Measurements from ENCODE around the gene YKT6.
A peak's percentile ranks its signal among the peaks of the same experiment; 100 is the strongest.
"Not testable (repeated sequence)": the region's sequence is repeated elsewhere in the genome, so short reads cannot be mapped to it uniquely, and the experiment has no call there.

The YKT6 gene

DNA sequence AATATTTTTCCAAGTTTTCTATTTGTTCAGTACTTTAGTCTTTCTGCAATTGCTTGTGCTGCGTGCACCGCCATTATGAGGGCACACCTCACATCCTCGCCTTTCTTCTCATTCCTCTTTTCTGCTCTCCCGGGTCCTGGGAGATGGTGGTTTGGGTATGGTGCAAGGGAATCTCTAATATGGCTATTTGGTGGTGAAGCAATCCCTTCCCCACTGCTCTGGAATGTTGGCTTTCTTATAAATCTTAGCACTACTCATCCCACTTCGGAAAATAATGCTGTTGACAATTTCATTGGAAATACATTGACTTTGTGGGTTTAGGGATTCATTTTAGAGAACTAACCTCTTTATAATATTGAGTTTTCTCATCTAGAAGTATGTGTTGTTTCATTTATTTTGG is 9.6 kb upstream of the YKT6 start:
- peaks cover 6% of the 10 kb centered on the region for H3K36me3 Mint-ChIP-seq (ENCODE audit: insufficient read depth)
- no peak overlapping the region for H3K27ac Mint-ChIP-seq
- no peak for DNase-seq
- H3K4me1 Mint-ChIP-seq (ENCODE audit: low read depth in 2 of 2) = no peaks in the 10 kb centered on the region
- H3K4me3 Mint-ChIP-seq = no peak overlapping the region
- no peaks in the 10 kb centered on the region for H3K9me3 Mint-ChIP-seq
- ATAC-seq (replicated peaks) = no peak
- peaks cover 31 to 58% of the 10 kb centered on the region in 2 donors for H3K27me3 Mint-ChIP-seq

GRCh38 chr7:44193011-44193802 is 7.6 kb upstream of the YKT6 start:
- peaks cover 6% of the 10 kb centered on the region for H3K36me3 Mint-ChIP-seq (ENCODE audit: insufficient read depth)
- peaks cover 41 to 66% of the 10 kb centered on the region in 2 donors for H3K27me3 Mint-ChIP-seq
- H3K9me3 Mint-ChIP-seq = no peaks in the 10 kb centered on the region
- no peaks in the 10 kb centered on the region for H3K4me1 Mint-ChIP-seq (ENCODE audit: low read depth in 2 of 2)
- no peak overlapping the region for H3K4me3 Mint-ChIP-seq
- ATAC-seq (replicated peaks) (no peak), DNase-seq (no peak)
- H3K27ac Mint-ChIP-seq = no peak overlapping the region

DNA sequence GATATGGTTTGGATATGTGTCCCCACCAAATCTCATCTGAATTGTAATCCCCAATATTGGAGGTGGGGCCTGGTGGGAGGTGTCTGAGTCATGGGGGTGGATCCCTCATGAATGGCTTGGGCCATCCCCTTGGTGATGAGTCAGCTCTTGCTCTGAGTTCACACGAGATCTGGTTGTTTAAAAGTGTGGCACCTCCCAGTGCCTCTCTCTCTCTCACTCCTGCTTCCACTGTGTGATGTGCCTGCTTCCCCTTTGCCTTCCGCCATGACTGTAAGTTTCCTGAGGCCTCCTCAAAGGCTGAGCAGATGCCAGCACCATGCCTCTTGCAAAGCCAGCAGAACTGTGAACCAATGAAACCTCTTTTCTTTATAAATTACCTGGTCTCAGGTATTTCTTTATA is 6.7 kb upstream of the YKT6 start:
- DNase-seq = no peak

GRCh38 chr7:44194562-44195145 is 6.1 kb upstream of the YKT6 start:
- H3K4me3 Mint-ChIP-seq = no peak overlapping the region
- no peak overlapping the region for H3K27ac Mint-ChIP-seq
- H3K36me3 Mint-ChIP-seq (ENCODE audit: insufficient read depth) = peaks cover 3% of the 10 kb centered on the region
- no peak for DNase-seq
- H3K27me3 Mint-ChIP-seq = peaks cover 41 to 61% of the 10 kb centered on the region in 2 donors
- no peaks in the 10 kb centered on the region for H3K4me1 Mint-ChIP-seq (ENCODE audit: low read depth in 2 of 2)
- no peak for ATAC-seq (replicated peaks)
- no peaks in the 10 kb centered on the region for H3K9me3 Mint-ChIP-seq

More for the DNA sequence above, 6.7 kb upstream of the YKT6 start:
- Mint-ChIP-seq H3K36me3 (ENCODE audit: insufficient read depth) (peaks cover 4% of the 10 kb centered on the region), H3K4me3 (no peak overlapping the region), H3K27ac (no peak overlapping the region), H3K4me1 (ENCODE audit: low read depth in 2 of 2) (no peaks in the 10 kb centered on the region), H3K27me3 (peaks cover 41 to 61% of the 10 kb centered on the region in 2 donors), H3K9me3 (no peaks in the 10 kb centered on the region)
- no peak for ATAC-seq (replicated peaks)

DNA sequence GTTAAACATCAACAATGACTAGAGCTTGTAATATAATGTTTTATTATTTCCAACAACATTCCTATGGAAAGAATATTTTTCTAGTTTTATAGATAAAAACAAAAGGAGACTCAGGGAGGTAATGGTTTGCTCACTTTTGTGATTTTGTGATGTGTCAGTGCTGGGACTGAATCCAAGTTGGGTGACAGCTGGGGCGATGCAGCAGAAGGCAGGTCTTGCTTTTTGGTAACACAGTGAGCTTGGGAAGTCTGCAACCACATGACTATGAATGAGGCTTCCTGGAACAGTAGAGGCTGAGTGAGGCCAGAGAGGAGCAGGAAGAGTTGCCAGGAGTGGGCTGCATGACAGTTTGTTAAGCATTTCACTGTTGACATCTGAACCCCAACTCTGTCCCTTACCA is 4.9 kb upstream of the YKT6 start:
- no peaks in the 10 kb centered on the region for H3K4me1 Mint-ChIP-seq (ENCODE audit: low read depth in 2 of 2)
- H3K9me3 Mint-ChIP-seq = no peaks in the 10 kb centered on the region
- no peak for DNase-seq
- H3K27ac Mint-ChIP-seq = no peak overlapping the region
- H3K36me3 Mint-ChIP-seq (ENCODE audit: insufficient read depth) = peaks cover 3% of the 10 kb centered on the region
- H3K4me3 Mint-ChIP-seq = no peak overlapping the region
- ATAC-seq (replicated peaks) = no peak
- H3K27me3 Mint-ChIP-seq = peaks cover 38 to 50% of the 10 kb centered on the region in 2 donors

- ATAC-seq (replicated peaks) = no peak
- Mint-ChIP-seq H3K27me3 (peaks cover 33 to 44% of the 10 kb centered on the region in 2 donors), H3K4me3 (no peak overlapping the region), H3K9me3 (no peaks in the 10 kb centered on the region), H3K27ac (no peak overlapping the region), H3K4me1 (ENCODE audit: low read depth in 2 of 2) (peaks cover 1 to 2% of the 10 kb centered on the region in 2 donors), H3K36me3 (ENCODE audit: insufficient read depth) (peaks cover 3% of the 10 kb centered on the region)
- DNase-seq = peak in 1 of 3 experiments; percentile 14
These were observed 4.3 kb upstream of the YKT6 start for GRCh38 chr7:44196450-44196872.

- H3K4me1 Mint-ChIP-seq (ENCODE audit: low read depth in 2 of 2) = peaks cover 7 to 9% of the 10 kb centered on the region in 2 donors
- peaks cover 28 to 35% of the 10 kb centered on the region in 2 donors for H3K27me3 Mint-ChIP-seq
- no peak overlapping the region for H3K4me3 Mint-ChIP-seq
- H3K27ac Mint-ChIP-seq = no peak overlapping the region
- peaks cover 3% of the 10 kb centered on the region for H3K36me3 Mint-ChIP-seq (ENCODE audit: insufficient read depth)
- DNase-seq = no peak
- ATAC-seq (replicated peaks) = no peak
- H3K9me3 Mint-ChIP-seq = no peaks in the 10 kb centered on the region
These were observed 3.3 kb upstream of the YKT6 start for GRCh38 chr7:44197474-44197873.

- not testable (repeated sequence) for H3K9me3 Mint-ChIP-seq; ATAC-seq (replicated peaks); H3K36me3 Mint-ChIP-seq (ENCODE audit: insufficient read depth); DNase-seq; H3K27ac Mint-ChIP-seq
- Mint-ChIP-seq H3K4me1 (ENCODE audit: low read depth in 2 of 2) (peaks cover 15 to 29% of the 10 kb centered on the region in 2 donors), H3K4me3 (peak overlapping the region; percentile 46 to 85), H3K27me3 (peaks cover 10 to 17% of the 10 kb centered on the region in 2 donors)
These were observed 615 bp upstream of the YKT6 start for GRCh38 chr7:44200163-44200562.

GRCh38 chr7:44201813-44202212 is 1.0 kb downstream of the YKT6 start:
- Mint-ChIP-seq H3K36me3 (ENCODE audit: insufficient read depth) (peaks cover 15% of the 10 kb centered on the region), H3K27ac (peak overlapping the region in 1 of 2 donors; percentile 90), H3K4me1 (ENCODE audit: low read depth in 2 of 2) (peaks cover 17 to 34% of the 10 kb centered on the region in 2 donors), H3K4me3 (peak overlapping the region; percentile 84 to 85), H3K27me3 (peaks cover 10 to 11% of the 10 kb centered on the region in 2 donors), H3K9me3 (no peaks in the 10 kb centered on the region)
- no peak for DNase-seq
- ATAC-seq (replicated peaks) = no peak

DNA sequence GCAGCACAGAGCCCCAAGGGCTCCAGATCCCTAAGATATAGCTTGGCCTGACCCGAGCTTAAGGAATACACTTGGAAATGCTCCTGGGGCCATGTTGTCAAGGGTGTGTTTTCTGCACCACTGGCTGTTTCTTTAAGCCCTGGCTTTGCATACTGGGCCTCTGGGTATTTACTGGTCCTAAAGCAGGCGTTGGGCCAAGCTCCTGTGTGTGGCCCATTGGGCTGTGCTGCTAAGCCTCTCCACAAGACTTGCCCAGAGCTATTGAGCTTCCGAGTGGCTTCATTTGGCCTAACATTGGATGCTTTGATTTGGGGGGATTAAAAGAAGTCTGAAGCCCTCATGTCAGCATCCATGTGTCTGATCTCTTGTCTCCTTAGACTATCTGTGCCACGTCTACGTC is 5.2 kb downstream of the YKT6 start:
- H3K4me1 Mint-ChIP-seq (ENCODE audit: low read depth in 2 of 2) = peaks cover 17 to 34% of the 10 kb centered on the region in 2 donors
- no peak overlapping the region for H3K4me3 Mint-ChIP-seq
- no peaks in the 10 kb centered on the region for H3K9me3 Mint-ChIP-seq
- no peak for ATAC-seq (replicated peaks)
- H3K36me3 Mint-ChIP-seq (ENCODE audit: insufficient read depth) = peaks cover 47% of the 10 kb centered on the region
- no peaks in the 10 kb centered on the region for H3K27me3 Mint-ChIP-seq
- no peak overlapping the region for H3K27ac Mint-ChIP-seq
- DNase-seq = no peak

DNA sequence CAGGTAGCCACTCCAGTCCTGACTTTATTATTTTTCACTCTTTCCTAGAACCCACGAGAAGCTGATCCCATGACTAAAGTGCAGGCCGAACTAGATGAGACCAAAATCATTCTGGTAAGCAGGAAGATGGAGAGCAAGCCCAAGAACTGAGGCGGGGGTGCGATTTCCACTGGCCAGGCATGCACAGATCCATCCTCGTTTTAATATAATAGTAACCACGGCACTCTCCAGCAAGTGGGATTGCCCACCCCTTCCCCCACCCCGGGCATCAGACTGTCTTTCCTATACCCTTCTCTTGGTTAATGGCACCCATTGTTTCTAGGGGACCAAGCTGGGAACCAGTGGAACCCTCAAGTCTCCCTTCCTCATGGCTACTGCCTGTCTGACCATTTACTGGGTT is 7.3 kb downstream of the YKT6 start:
- Mint-ChIP-seq H3K4me3 (no peak overlapping the region), H3K36me3 (ENCODE audit: insufficient read depth) (peaks cover 63% of the 10 kb centered on the region), H3K4me1 (ENCODE audit: low read depth in 2 of 2) (peaks cover 7 to 21% of the 10 kb centered on the region in 2 donors), H3K9me3 (no peaks in the 10 kb centered on the region), H3K27me3 (no peaks in the 10 kb centered on the region), H3K27ac (no peak overlapping the region)
- ATAC-seq (replicated peaks) = no peak
- no peak for DNase-seq

DNA sequence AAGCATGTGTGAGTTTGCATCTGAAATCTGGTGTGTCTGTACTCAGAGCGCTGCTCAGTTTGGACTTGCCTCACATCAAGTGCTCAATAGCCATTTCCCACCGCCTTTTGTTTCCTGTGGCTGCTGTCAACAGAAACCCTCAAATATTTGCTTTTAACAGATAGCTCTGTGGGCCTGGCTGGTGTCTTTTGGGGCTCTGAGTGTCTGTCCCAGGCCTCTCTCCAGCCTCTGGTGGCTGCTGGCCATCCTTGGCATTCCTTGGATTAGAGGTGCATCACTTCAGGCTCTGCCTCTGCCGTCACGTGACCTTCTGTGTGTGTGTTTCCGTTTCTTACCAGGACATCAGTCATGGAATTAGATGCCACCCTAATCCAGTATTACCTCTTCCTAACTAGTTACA is 9.3 kb downstream of the YKT6 start:
- no peak overlapping the region for H3K27ac Mint-ChIP-seq
- no peaks in the 10 kb centered on the region for H3K27me3 Mint-ChIP-seq
- peaks cover 73% of the 10 kb centered on the region for H3K36me3 Mint-ChIP-seq (ENCODE audit: insufficient read depth)
- ATAC-seq (replicated peaks) (no peak), DNase-seq (no peak)
- H3K4me3 Mint-ChIP-seq = no peak overlapping the region
- no peaks in the 10 kb centered on the region for H3K9me3 Mint-ChIP-seq
- peaks cover 2 to 4% of the 10 kb centered on the region in 2 donors for H3K4me1 Mint-ChIP-seq (ENCODE audit: low read depth in 2 of 2)

DNA sequence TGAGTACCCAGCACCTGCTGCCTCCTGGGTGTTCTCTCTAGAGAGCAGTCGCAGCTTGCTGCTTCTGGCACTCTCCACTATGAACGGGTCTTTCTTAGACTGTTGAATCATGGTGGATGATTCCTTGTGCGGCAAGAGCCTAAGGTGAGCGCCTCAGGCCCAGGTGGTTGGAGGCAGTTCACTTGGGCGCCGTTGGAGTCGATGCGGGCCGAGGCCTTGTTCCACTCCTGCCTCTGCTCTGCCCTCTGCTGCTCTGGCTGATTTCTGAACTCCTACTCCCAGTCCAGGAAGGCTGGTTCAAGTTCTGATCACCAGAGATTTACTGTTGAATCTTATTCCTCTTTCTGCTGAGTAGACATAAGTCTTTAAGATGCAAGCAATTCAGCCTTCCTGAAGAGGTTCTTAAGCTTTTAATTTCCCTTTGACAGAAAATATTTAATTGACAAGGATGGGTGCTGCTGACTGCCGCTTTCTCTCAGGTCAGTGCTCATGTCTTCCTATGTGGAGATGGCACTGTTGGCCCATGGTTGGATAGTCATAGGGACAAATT is 10.4 kb downstream of the YKT6 start:
- DNase-seq = no peak
- Mint-ChIP-seq H3K27ac (peak overlapping the region in 1 of 2 donors; percentile 14), H3K4me3 (no peak overlapping the region), H3K4me1 (ENCODE audit: low read depth in 2 of 2) (peaks cover 0 to 3% of the 10 kb centered on the region in 2 donors), H3K9me3 (no peaks in the 10 kb centered on the region), H3K36me3 (ENCODE audit: insufficient read depth) (peaks cover 66% of the 10 kb centered on the region), H3K27me3 (no peaks in the 10 kb centered on the region)
- ATAC-seq (replicated peaks) = no peak

GRCh38 chr7:44212018-44212417 is 11.2 kb downstream of the YKT6 start:
- DNase-seq = no peak
- peaks cover 61% of the 10 kb centered on the region for H3K36me3 Mint-ChIP-seq (ENCODE audit: insufficient read depth)
- peaks cover 0 to 1% of the 10 kb centered on the region in 2 donors for H3K4me1 Mint-ChIP-seq (ENCODE audit: low read depth in 2 of 2)
- H3K27ac Mint-ChIP-seq = peak overlapping the region in 1 of 2 donors; percentile 20
- no peak for ATAC-seq (replicated peaks)
- no peak overlapping the region for H3K4me3 Mint-ChIP-seq
- no peaks in the 10 kb centered on the region for H3K27me3 Mint-ChIP-seq
- H3K9me3 Mint-ChIP-seq = no peaks in the 10 kb centered on the region

Measured in effector memory CD8-positive, alpha-beta T cell (primary cell).